ENCODE data around the gene NCAPG2.

Gene NCAPG2

DNA sequence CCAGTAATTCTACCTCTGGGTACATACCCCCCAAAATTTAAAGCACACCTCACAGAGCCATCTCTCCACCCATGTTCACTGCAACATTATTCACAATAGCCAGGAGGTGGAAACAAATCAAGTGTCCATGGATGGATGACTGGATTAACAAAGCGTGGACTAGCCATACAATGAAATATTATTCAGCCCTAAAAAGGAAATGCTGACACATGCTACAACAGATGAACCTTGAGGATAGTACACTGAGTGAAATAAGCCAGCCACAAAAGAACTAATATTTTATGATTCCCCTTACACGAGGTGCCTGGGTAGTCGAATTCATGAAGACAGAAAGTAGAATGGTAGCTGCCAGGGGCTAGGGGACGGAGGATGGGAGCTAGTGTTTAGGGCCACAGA lies 85.9 kb downstream of the NCAPG2 start:
- TF ChIP-seq, protein P1, sequence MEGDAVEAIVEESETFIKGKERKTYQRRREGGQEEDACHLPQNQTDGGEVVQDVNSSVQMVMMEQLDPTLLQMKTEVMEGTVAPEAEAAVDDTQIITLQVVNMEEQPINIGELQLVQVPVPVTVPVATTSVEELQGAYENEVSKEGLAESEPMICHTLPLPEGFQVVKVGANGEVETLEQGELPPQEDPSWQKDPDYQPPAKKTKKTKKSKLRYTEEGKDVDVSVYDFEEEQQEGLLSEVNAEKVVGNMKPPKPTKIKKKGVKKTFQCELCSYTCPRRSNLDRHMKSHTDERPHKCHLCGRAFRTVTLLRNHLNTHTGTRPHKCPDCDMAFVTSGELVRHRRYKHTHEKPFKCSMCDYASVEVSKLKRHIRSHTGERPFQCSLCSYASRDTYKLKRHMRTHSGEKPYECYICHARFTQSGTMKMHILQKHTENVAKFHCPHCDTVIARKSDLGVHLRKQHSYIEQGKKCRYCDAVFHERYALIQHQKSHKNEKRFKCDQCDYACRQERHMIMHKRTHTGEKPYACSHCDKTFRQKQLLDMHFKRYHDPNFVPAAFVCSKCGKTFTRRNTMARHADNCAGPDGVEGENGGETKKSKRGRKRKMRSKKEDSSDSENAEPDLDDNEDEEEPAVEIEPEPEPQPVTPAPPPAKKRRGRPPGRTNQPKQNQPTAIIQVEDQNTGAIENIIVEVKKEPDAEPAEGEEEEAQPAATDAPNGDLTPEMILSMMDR (IDR thresholded peaks at IDR 0.05; ENCODE audit: low read depth, low read length): no peak

DNA sequence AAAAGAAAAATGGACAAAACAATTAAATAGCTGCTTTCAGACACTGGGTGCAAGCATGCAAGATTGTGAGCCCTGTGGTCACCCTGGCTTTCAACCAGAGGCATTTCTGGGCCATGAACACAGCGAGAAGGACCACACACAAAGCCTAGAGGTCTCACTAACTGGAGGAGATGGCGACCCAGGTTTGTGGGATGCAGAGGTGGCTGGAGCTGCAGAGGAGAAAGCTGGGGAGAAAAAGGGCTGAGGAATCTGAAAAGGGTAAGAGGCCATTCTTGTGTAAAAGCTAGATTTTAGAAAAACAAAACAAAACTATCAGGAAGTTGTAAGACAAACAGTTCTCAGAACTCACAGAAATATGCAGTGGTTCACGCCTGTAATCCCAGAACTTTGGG lies 86.9 kb downstream of the NCAPG2 start:
- Histone ChIP-seq H3K9me3 (no peaks in the 10 kb centered on the region), H3K27me3 (no peaks in the 10 kb centered on the region), H3K4me1 (peaks cover 7% of the 10 kb centered on the region), H3K36me3 (peaks cover 9% of the 10 kb centered on the region), H3K4me3 (ENCODE audit: low read depth, low read length) (no peak overlapping the region)
- TF ChIP-seq, protein P1 (IDR thresholded peaks at IDR 0.05; ENCODE audit: low read depth, low read length): no peak
- no peak for DNase-seq

More for the DNA sequence above, 85.9 kb downstream of the NCAPG2 start:
- H3K36me3 ChIP-seq: peaks cover 9% of the 10 kb centered on the region; the same call in 1 of the 2 replicates
- no peaks in the 10 kb centered on the region for H3K9me3 ChIP-seq
- no peaks in the 10 kb centered on the region for H3K4me1 ChIP-seq
- H3K27me3 ChIP-seq: no peaks in the 10 kb centered on the region
- DNase-seq: no peak
- no peak overlapping the region for H3K4me3 ChIP-seq (ENCODE audit: low read depth, low read length)

DNA sequence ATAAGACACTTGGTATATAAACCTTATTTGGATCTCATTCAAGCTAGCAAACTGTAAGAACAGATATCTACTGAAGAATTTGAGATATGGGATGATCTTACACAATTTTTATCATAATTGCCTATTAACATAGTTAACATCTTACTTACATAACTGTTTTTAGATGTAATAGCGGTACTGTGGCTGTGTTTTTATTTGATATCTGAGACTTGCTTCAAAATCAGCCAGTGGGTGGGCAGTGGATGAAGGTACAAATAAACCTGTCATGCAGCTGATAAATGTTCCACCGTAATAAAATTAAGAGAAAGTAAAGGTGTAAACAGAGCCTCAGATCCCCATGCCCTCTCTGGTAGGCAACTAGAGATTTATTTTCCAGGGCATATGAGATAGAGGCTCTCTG lies 88.6 kb downstream of the NCAPG2 start:
- H3K9me3 ChIP-seq: no peaks in the 10 kb centered on the region
- peaks cover 12% of the 10 kb centered on the region for H3K36me3 ChIP-seq
- H3K27me3 ChIP-seq: no peaks in the 10 kb centered on the region
- H3K4me1 ChIP-seq: peaks cover 7% of the 10 kb centered on the region
- no peak overlapping the region for H3K4me3 ChIP-seq (ENCODE audit: low read depth, low read length)
- TF ChIP-seq, protein P1 (IDR thresholded peaks at IDR 0.05; ENCODE audit: low read depth, low read length): no peak
- no peak for DNase-seq

DNA sequence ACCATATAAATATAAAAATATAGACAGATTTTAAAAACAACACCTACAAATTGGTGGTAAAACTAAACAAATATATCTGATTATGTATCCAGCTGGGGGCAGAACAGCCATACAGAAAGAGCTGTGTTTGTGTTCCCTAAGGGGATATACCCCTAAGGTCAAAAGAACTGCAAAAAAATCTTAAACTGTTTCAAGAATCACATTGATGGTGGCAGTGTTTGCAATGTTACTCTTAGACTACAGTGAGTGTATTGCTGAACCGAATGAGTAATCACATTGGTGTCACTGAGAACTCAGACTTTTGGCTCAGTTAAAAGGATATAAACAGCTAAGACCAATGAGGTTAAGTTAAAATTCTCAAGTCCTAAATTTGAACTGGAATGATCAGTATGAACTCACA lies 89.9 kb downstream of the NCAPG2 start:
- peaks cover 7% of the 10 kb centered on the region for H3K4me1 ChIP-seq
- no peak for DNase-seq

DNA sequence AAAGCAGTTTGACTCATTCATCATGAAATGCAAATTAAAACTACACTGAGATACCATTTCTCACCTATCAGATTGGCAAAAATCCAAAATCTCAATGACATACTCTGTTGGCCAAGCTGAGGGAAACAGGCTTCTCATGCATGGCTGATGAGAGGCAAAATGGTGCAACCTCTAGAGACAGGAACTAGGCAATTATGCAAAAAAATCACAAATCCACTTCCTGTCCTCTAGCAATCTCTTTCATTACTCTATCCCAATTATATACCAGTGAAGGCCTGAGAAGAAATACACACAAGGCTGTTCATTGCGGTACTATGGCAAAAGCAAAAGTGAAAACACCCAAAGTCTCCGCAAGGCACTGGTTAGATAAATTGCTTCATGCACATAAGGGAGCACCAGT lies 91.1 kb downstream of the NCAPG2 start:
- H3K9me3 ChIP-seq: no peaks in the 10 kb centered on the region
- TF ChIP-seq, protein P1 (IDR thresholded peaks at IDR 0.05; ENCODE audit: low read depth, low read length): no peak
- H3K4me1 ChIP-seq: peaks cover 7% of the 10 kb centered on the region
- H3K4me3 ChIP-seq (ENCODE audit: low read depth, low read length): no peak overlapping the region
- no peaks in the 10 kb centered on the region for H3K27me3 ChIP-seq
- peaks cover 6% of the 10 kb centered on the region; the same call in 1 of the 2 replicates for H3K36me3 ChIP-seq
- DNase-seq: no peak

More for the DNA sequence above, 89.9 kb downstream of the NCAPG2 start:
- TF ChIP-seq, protein P1 (IDR thresholded peaks at IDR 0.05; ENCODE audit: low read depth, low read length): no peak
- Histone ChIP-seq H3K9me3 (no peaks in the 10 kb centered on the region), H3K36me3 (peaks cover 10% of the 10 kb centered on the region), H3K4me3 (ENCODE audit: low read depth, low read length) (no peak overlapping the region), H3K27me3 (no peaks in the 10 kb centered on the region)

DNA sequence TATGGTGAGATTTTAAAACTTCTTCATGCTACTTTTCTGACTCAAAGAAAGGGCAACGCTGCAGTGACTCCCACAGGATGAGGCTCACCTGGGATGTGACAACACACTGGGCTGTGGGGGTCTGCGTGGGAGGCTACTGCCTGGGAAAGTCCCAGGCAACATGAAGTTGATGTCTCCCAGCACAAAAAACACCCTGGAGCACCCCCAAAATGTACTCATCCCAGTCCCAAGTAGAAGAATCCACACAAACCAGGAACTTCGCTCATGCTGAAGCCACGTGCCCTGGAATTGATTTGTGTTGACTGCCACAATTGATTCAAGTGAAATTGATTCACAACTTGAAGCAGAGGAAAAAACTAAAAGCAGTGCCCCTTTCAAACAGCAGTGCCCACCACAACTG lies 92.1 kb downstream of the NCAPG2 start:
- no peaks in the 10 kb centered on the region for H3K9me3 ChIP-seq
- peaks cover 7% of the 10 kb centered on the region for H3K4me1 ChIP-seq
- no peak overlapping the region for H3K4me3 ChIP-seq (ENCODE audit: low read depth, low read length)
- TF ChIP-seq, protein P1 (IDR thresholded peaks at IDR 0.05; ENCODE audit: low read depth, low read length): no peak
- no peak for DNase-seq
- H3K27me3 ChIP-seq: no peaks in the 10 kb centered on the region
- peaks cover 12% of the 10 kb centered on the region; the same call in 1 of the 2 replicates for H3K36me3 ChIP-seq
